Central memory CD8-positive, alpha-beta T cell (primary cell): ENCODE results near the gene EXOC1L.

Experiments used
- ATAC-seq: fragments of 150-1000 bp; cut with Tn5 transposase; replicated peaks from 2 replicates; pipeline ENCODE4 v1.10.0; 2022; ENCODE audit warnings: mild to moderate bottlenecking, moderate FRiP score, moderate number of reproducible peaks; ENCODE audit not compliant: poor library complexity, severe bottlenecking; ENCODE audit errors: extremely low read depth
- DNase-seq, 2 donors: peaks; one replicate each; pipeline ENCODE4 v3.0.0; 2021; ENCODE audit warnings: low spot score in 2 of 2
- H3K27ac Mint-ChIP-seq: one replicate; pipeline ENCODE4 v1.8.0; 2022; ENCODE audit warnings: low read depth, mild to moderate bottlenecking, moderate library complexity, mixed read lengths
- H3K27me3 Mint-ChIP-seq: one replicate; pipeline ENCODE4 v1.8.0; 2022; ENCODE audit warnings: mixed read lengths
- H3K36me3 Mint-ChIP-seq: one replicate; pipeline ENCODE4 v1.8.0; 2022; ENCODE audit warnings: mild to moderate bottlenecking, moderate library complexity, mixed read lengths; ENCODE audit not compliant: insufficient read depth
- H3K4me1 Mint-ChIP-seq: one replicate; pipeline ENCODE4 v1.8.0; 2022; ENCODE audit warnings: mixed read lengths
- H3K4me3 Mint-ChIP-seq: one replicate; pipeline ENCODE4 v1.8.0; 2022; ENCODE audit warnings: mild to moderate bottlenecking, moderate library complexity, mixed read lengths
- H3K9me3 Mint-ChIP-seq: one replicate; pipeline ENCODE4 v1.8.0; 2022; ENCODE audit warnings: mixed read lengths

The EXOC1L gene

GRCh38 chr4:55808632-55809031 lies 11.0 kb upstream of the EXOC1L start:
- H3K9me3 Mint-ChIP-seq: no peaks in the 10 kb centered on the region
- ATAC-seq (no peak), DNase-seq (no peak)
- no peak overlapping the region for H3K27ac Mint-ChIP-seq
- no peaks in the 10 kb centered on the region for H3K36me3 Mint-ChIP-seq
- no peak overlapping the region for H3K4me3 Mint-ChIP-seq
- no peaks in the 10 kb centered on the region for H3K4me1 Mint-ChIP-seq
- H3K27me3 Mint-ChIP-seq: peaks cover 42% of the 10 kb centered on the region

GRCh38 chr4:55817691-55818090 lies 1.9 kb upstream of the EXOC1L start:
- H3K4me3 Mint-ChIP-seq: no peak overlapping the region
- H3K27ac Mint-ChIP-seq: no peak overlapping the region
- no peak for DNase-seq
- peaks cover 19% of the 10 kb centered on the region for H3K27me3 Mint-ChIP-seq
- ATAC-seq: no peak
- peaks cover 2% of the 10 kb centered on the region for H3K36me3 Mint-ChIP-seq
- H3K4me1 Mint-ChIP-seq: peaks cover 5% of the 10 kb centered on the region
- H3K9me3 Mint-ChIP-seq: no peaks in the 10 kb centered on the region

GRCh38 chr4:55820279-55820678 lies 689 bp downstream of the EXOC1L start:
- Mint-ChIP-seq H3K27ac (no peak overlapping the region), H3K9me3 (no peaks in the 10 kb centered on the region), H3K4me1 (peaks cover 5% of the 10 kb centered on the region), H3K4me3 (no peak overlapping the region), H3K36me3 (peaks cover 2% of the 10 kb centered on the region), H3K27me3 (peaks cover 19% of the 10 kb centered on the region)
- DNase-seq (no peak), ATAC-seq (no peak)

- no peak for DNase-seq
- Mint-ChIP-seq H3K9me3 (no peaks in the 10 kb centered on the region), H3K27me3 (peaks cover 22% of the 10 kb centered on the region), H3K36me3 (no peaks in the 10 kb centered on the region), H3K4me1 (peaks cover 5% of the 10 kb centered on the region), H3K27ac (no peak overlapping the region), H3K4me3 (no peak overlapping the region)
- ATAC-seq: no peak
Observed at GRCh38 chr4:55822329-55822728, 2.7 kb downstream of the EXOC1L start.

GRCh38 chr4:55824865-55825264 lies 5.3 kb downstream of the EXOC1L start:
- Mint-ChIP-seq H3K27me3 (peaks cover 26% of the 10 kb centered on the region), H3K4me1 (peaks cover under 1% of the 10 kb centered on the region), H3K36me3 (no peaks in the 10 kb centered on the region), H3K4me3 (no peak overlapping the region), H3K27ac (no peak overlapping the region), H3K9me3 (no peaks in the 10 kb centered on the region)
- ATAC-seq (no peak), DNase-seq (no peak)

GRCh38 chr4:55826986-55827385 lies 7.4 kb downstream of the EXOC1L start:
- Mint-ChIP-seq H3K4me1 (no peaks in the 10 kb centered on the region), H3K9me3 (no peaks in the 10 kb centered on the region), H3K27ac (no peak overlapping the region), H3K4me3 (no peak overlapping the region), H3K36me3 (no peaks in the 10 kb centered on the region), H3K27me3 (peaks cover 33% of the 10 kb centered on the region)
- DNase-seq: no peak
- ATAC-seq: no peak

- ATAC-seq (no peak), DNase-seq (no peak)
- Mint-ChIP-seq H3K9me3 (no peaks in the 10 kb centered on the region), H3K27me3 (peaks cover 36% of the 10 kb centered on the region), H3K27ac (no peak overlapping the region), H3K4me3 (no peak overlapping the region), H3K36me3 (no peaks in the 10 kb centered on the region), H3K4me1 (no peaks in the 10 kb centered on the region)
Observed at GRCh38 chr4:55827582-55827981, 8.0 kb downstream of the EXOC1L start.

GRCh38 chr4:55830048-55830447 lies 10.5 kb downstream of the EXOC1L start:
- Mint-ChIP-seq H3K36me3 (no peaks in the 10 kb centered on the region), H3K4me3 (no peak overlapping the region), H3K27me3 (peaks cover 51% of the 10 kb centered on the region), H3K9me3 (no peaks in the 10 kb centered on the region), H3K27ac (no peak overlapping the region), H3K4me1 (no peaks in the 10 kb centered on the region)
- no peak for DNase-seq
- no peak for ATAC-seq

GRCh38 chr4:55830716-55831115 lies 11.1 kb downstream of the EXOC1L start:
- H3K4me3 Mint-ChIP-seq: no peak overlapping the region
- no peaks in the 10 kb centered on the region for H3K9me3 Mint-ChIP-seq
- ATAC-seq: no peak
- no peak overlapping the region for H3K27ac Mint-ChIP-seq
- DNase-seq: no peak
- peaks cover 57% of the 10 kb centered on the region for H3K27me3 Mint-ChIP-seq
- no peaks in the 10 kb centered on the region for H3K4me1 Mint-ChIP-seq
- H3K36me3 Mint-ChIP-seq: no peaks in the 10 kb centered on the region

- no peak overlapping the region for H3K27ac Mint-ChIP-seq
- H3K4me3 Mint-ChIP-seq: no peak overlapping the region
- H3K36me3 Mint-ChIP-seq: no peaks in the 10 kb centered on the region
- H3K27me3 Mint-ChIP-seq: peaks cover 67% of the 10 kb centered on the region
- no peaks in the 10 kb centered on the region for H3K4me1 Mint-ChIP-seq
- no peak for DNase-seq
- no peaks in the 10 kb centered on the region for H3K9me3 Mint-ChIP-seq
- ATAC-seq: no peak
Observed at GRCh38 chr4:55834086-55834795, 14.7 kb downstream of the EXOC1L start.

- Mint-ChIP-seq H3K27ac (no peak overlapping the region), H3K36me3 (no peaks in the 10 kb centered on the region), H3K4me1 (no peaks in the 10 kb centered on the region), H3K9me3 (no peaks in the 10 kb centered on the region), H3K4me3 (no peak overlapping the region), H3K27me3 (peaks cover 60% of the 10 kb centered on the region)
- DNase-seq: no peak
- ATAC-seq: no peak
Observed at GRCh38 chr4:55837903-55838302, 18.3 kb downstream of the EXOC1L start.

- Mint-ChIP-seq H3K9me3 (no peaks in the 10 kb centered on the region), H3K27ac (no peak overlapping the region), H3K36me3 (no peaks in the 10 kb centered on the region), H3K27me3 (peaks cover 60% of the 10 kb centered on the region), H3K4me1 (no peaks in the 10 kb centered on the region), H3K4me3 (no peak overlapping the region)
- no peak for DNase-seq
- ATAC-seq: no peak
Observed at GRCh38 chr4:55838356-55838755, 18.8 kb downstream of the EXOC1L start.

- Mint-ChIP-seq H3K27me3 (peaks cover 57% of the 10 kb centered on the region), H3K9me3 (no peaks in the 10 kb centered on the region), H3K4me1 (no peaks in the 10 kb centered on the region), H3K4me3 (no peak overlapping the region), H3K27ac (no peak overlapping the region), H3K36me3 (no peaks in the 10 kb centered on the region)
- ATAC-seq (no peak), DNase-seq (no peak)
Observed at GRCh38 chr4:55838952-55839351, 19.4 kb downstream of the EXOC1L start.
